ENCODE measurements around the gene CBR1. TPM values are rescaled to one million over a fixed set of nuclear protein-coding genes. Genes with fewer than 3 reads are reported as not detected.

CBR1 gene
- total and polyA plus RNA-seq, 9 of the 15 experiments (the other 6 are each of a cell fraction or from before 2014, with no cell fraction given): 2.5 to 33.8 (median 15.1) TPM

DNA sequence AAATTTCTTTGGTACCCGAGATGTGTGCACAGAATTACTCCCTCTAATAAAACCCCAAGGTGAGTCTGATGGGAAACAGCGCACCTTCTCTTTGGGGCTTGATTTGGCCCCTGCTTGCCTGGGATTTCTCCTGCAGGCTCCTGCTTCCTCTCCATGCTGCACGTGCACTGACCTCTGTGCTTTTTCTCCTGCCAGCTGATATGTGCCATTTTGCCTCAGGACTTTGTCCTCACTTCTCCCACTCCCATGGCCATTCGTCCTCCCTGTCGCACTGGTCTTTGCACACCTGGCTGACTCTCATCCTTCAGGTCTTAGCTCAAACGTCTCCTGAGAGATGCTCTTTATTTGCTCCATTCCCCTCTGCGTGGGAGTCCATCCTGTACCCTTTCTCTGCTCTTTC, 1.2 kb downstream of the CBR1 start:
- Histone ChIP-seq H3K9me1 (ENCODE audit: control insufficient read depth, insufficient read depth, low read length) (no peaks in the 10 kb centered on the region), H3K9ac (ENCODE audit: insufficient read depth in 1 of 2, low read depth in 2 of 2, low read length in 2 of 2) (no peak overlapping the region), H3K9me3 (replicated peaks; ENCODE audit: control insufficient read depth, insufficient read depth, low read depth, low read length) (peaks cover 11% of the 10 kb centered on the region), H3K79me2 (ENCODE audit: control insufficient read depth, insufficient read depth, low read length) (no peaks in the 10 kb centered on the region), H3K36me3 (ENCODE audit: control insufficient read depth, insufficient read depth, low read length) (0 out of 3 replicates have a peak, but pooled peaks cover 2% of the 10 kb centered on the region), H3K4me3 (no peak overlapping the region), H3K4me1 (replicated peaks in 1 of 2; ENCODE audit: control insufficient read depth in 2 of 2, insufficient read depth in 2 of 2, low read length in 2 of 2) (peaks cover 0 to 9% of the 10 kb centered on the region in 2 experiments; a peak in 1 of 5 replicates), H3K27ac (ENCODE audit: extremely low read depth, low read depth, low read length) (no peak overlapping the region), H3K4me2 (ENCODE audit: insufficient read depth, low read length) (no peak overlapping the region), H4K20me1 (replicated peaks; ENCODE audit: control insufficient read depth, insufficient read depth, low read length) (no peaks in the 10 kb centered on the region), H3K27me3 (ENCODE audit: control insufficient read depth in 2 of 2, insufficient read depth in 2 of 2, low read length in 2 of 2) (no peaks in the 10 kb centered on the region), H2AFZ (ENCODE audit: low read depth, low read length) (no peak overlapping the region)
- FAIRE-seq (no peak), ATAC-seq (no peak), DNase-seq (ENCODE audit: extremely low read depth in 1 of 4, low spot score in 3 of 4) (no peak)
- POLR2A ChIA-PET: interaction anchor here (1.6 kb wide), 1 partner anchor 17 kb away, joined by 4 read pairs; no protein-coding TSS in a partner anchor
- BruUV-seq (replicated peaks): no TSS peak
- 33% methylated on average over 7 of the region's 7 CpGs for WGBS (ENCODE audit: insufficient coverage, low coverage, missing lambda C conversion rate)
- intact Hi-C loops (cut with micrococcal nuclease): no loop called here
- in situ Hi-C loops (cut with MboI): no loop called here
- CTCF ChIA-PET (ENCODE audit: low intra/inter-chr PET ratio): no interaction called here
- TF ChIP-seq SMAD4 (CRISPR knock-in tag; conservative IDR thresholded peaks at IDR 0.05) (no peak), U2AF1 (optimal IDR thresholded peaks at IDR 0.05; ENCODE audit: low read depth, low read length) (no peak), GABPA (tag; conservative IDR thresholded peaks at IDR 0.05; ENCODE audit: low read depth) (no peak), CBX8 (IDR thresholded peaks at IDR 0.05; ENCODE audit: borderline replicate concordance, extremely low read depth, low read depth, low read length, poor library complexity, severe bottlenecking) (no peak), SMARCE1 (IDR thresholded peaks at IDR 0.05) (no peak), ZNF133 (CRISPR knock-in tag; IDR thresholded peaks at IDR 0.05) (no peak), SETDB1 (IDR thresholded peaks at IDR 0.05; ENCODE audit: low read length) (no peak), ZNF445 (CRISPR knock-in tag; IDR thresholded peaks at IDR 0.05; ENCODE audit: low read depth) (no peak), SAFB (IDR thresholded peaks at IDR 0.05; ENCODE audit: borderline replicate concordance, low read depth, low read length) (no peak), ZEB2 (IDR thresholded peaks at IDR 0.05) (no peak), TCF3 (CRISPR knock-in tag; IDR thresholded peaks at IDR 0.05) (no peak), FOXK2 (conservative IDR thresholded peaks at IDR 0.05 in 1 of 2, IDR thresholded peaks at IDR 0.05 in 1 of 2; ENCODE audit: low read depth in 2 of 2) (no peak), GTF2A2 (tag; IDR thresholded peaks at IDR 0.05) (no peak)
- TF ChIP-seq, protein P1, sequence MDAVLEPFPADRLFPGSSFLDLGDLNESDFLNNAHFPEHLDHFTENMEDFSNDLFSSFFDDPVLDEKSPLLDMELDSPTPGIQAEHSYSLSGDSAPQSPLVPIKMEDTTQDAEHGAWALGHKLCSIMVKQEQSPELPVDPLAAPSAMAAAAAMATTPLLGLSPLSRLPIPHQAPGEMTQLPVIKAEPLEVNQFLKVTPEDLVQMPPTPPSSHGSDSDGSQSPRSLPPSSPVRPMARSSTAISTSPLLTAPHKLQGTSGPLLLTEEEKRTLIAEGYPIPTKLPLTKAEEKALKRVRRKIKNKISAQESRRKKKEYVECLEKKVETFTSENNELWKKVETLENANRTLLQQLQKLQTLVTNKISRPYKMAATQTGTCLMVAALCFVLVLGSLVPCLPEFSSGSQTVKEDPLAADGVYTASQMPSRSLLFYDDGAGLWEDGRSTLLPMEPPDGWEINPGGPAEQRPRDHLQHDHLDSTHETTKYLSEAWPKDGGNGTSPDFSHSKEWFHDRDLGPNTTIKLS (IDR thresholded peaks at IDR 0.05; ENCODE audit: borderline replicate concordance, low read depth): no peak
- TF ChIP-seq, protein P2, sequence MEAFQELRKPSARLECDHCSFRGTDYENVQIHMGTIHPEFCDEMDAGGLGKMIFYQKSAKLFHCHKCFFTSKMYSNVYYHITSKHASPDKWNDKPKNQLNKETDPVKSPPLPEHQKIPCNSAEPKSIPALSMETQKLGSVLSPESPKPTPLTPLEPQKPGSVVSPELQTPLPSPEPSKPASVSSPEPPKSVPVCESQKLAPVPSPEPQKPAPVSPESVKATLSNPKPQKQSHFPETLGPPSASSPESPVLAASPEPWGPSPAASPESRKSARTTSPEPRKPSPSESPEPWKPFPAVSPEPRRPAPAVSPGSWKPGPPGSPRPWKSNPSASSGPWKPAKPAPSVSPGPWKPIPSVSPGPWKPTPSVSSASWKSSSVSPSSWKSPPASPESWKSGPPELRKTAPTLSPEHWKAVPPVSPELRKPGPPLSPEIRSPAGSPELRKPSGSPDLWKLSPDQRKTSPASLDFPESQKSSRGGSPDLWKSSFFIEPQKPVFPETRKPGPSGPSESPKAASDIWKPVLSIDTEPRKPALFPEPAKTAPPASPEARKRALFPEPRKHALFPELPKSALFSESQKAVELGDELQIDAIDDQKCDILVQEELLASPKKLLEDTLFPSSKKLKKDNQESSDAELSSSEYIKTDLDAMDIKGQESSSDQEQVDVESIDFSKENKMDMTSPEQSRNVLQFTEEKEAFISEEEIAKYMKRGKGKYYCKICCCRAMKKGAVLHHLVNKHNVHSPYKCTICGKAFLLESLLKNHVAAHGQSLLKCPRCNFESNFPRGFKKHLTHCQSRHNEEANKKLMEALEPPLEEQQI (IDR thresholded peaks at IDR 0.05): no peak
- TF ChIP-seq, protein P3, sequence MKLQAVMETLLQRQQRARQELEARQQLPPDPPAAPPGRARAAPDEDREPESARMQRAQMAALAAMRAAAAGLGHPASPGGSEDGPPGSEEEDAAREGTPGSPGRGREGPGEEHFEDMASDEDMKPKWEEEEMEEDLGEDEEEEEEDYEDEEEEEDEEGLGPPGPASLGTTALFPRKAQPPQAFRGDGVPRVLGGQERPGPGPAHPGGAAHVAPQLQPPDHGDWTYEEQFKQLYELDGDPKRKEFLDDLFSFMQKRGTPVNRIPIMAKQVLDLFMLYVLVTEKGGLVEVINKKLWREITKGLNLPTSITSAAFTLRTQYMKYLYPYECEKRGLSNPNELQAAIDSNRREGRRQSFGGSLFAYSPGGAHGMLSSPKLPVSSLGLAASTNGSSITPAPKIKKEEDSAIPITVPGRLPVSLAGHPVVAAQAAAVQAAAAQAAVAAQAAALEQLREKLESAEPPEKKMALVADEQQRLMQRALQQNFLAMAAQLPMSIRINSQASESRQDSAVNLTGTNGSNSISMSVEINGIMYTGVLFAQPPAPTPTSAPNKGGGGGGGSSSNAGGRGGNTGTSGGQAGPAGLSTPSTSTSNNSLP (IDR thresholded peaks at IDR 0.05; ENCODE audit: borderline replicate concordance, low read depth, low read length): no peak
- TF ChIP-seq, protein P4, sequence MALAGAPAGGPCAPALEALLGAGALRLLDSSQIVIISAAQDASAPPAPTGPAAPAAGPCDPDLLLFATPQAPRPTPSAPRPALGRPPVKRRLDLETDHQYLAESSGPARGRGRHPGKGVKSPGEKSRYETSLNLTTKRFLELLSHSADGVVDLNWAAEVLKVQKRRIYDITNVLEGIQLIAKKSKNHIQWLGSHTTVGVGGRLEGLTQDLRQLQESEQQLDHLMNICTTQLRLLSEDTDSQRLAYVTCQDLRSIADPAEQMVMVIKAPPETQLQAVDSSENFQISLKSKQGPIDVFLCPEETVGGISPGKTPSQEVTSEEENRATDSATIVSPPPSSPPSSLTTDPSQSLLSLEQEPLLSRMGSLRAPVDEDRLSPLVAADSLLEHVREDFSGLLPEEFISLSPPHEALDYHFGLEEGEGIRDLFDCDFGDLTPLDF (CRISPR knock-in tag; IDR thresholded peaks at IDR 0.05): no peak

Data from K562 (cell line).